Measurements from ENCODE around the gene PRDM10. TPM values are rescaled to one million over a fixed set of nuclear protein-coding genes. Genes with fewer than 3 reads are reported as not detected.

Gene PRDM10
- total and polyA plus RNA-seq, 8 donors: 2.3 to 5.3 (median 3.2) TPM

DNA sequence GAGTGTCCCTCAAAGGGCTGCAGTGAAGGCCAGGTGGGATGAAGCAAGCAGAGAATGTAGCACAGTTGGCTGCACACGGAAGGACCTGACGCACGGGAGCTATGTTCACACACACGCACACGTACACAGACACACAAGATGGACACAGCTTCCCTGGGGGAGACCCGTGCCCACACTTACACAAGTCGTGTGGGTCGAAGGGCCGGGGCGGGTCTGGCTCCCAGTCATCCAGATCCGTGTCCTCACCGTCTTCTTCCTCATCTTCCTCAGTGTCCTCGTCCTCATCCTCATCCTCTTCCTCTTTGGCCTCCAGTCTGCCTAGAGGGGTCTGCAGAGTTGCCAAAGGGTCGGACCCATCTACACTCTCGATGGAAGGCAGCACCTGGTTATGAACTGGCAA is 55.7 kb downstream of the PRDM10 start:
- Histone ChIP-seq H3K27ac (no peak overlapping the region), H3K27me3 (no peaks in the 10 kb centered on the region)
- no peak for ATAC-seq

DNA sequence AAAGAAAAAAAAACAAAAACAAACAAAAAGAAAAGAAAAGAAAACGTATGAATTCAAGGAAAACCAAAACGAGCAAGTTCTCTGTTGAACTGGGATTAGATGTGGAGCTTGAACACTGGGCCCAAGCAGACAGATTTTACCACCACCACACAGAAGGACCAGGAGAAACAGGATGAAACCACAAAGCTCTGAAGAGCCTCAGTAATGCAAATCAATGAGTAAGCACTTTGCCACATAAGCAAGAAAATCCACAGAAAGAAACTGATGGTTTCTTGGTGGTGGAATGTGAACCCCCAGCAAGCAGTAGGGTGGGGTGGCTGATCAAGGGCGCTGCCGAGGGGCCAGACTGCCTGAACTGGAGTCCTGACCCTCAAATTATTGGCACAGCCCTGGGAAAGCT is 56.4 kb downstream of the PRDM10 start:
- no peaks in the 10 kb centered on the region for H3K4me1 ChIP-seq
- no peaks in the 10 kb centered on the region for H3K27me3 ChIP-seq
- TF ChIP-seq, protein P1, sequence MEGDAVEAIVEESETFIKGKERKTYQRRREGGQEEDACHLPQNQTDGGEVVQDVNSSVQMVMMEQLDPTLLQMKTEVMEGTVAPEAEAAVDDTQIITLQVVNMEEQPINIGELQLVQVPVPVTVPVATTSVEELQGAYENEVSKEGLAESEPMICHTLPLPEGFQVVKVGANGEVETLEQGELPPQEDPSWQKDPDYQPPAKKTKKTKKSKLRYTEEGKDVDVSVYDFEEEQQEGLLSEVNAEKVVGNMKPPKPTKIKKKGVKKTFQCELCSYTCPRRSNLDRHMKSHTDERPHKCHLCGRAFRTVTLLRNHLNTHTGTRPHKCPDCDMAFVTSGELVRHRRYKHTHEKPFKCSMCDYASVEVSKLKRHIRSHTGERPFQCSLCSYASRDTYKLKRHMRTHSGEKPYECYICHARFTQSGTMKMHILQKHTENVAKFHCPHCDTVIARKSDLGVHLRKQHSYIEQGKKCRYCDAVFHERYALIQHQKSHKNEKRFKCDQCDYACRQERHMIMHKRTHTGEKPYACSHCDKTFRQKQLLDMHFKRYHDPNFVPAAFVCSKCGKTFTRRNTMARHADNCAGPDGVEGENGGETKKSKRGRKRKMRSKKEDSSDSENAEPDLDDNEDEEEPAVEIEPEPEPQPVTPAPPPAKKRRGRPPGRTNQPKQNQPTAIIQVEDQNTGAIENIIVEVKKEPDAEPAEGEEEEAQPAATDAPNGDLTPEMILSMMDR (IDR thresholded peaks at IDR 0.05): no peak
- H3K36me3 ChIP-seq: peaks cover 0 to 3% (median 2%) of the 10 kb centered on the region in 3 donors
- FAIRE-seq (no peak), ATAC-seq (no peak), DNase-seq (no peak)
- no peak overlapping the region for H3K4me3 ChIP-seq
- H3K27ac ChIP-seq: no peak overlapping the region
- intact Hi-C loops (cut with DNase I): no loop called here
- H3K9me3 ChIP-seq: no peaks in the 10 kb centered on the region
- WGBS, 2 donors: 68 to 74% methylated on average over 4 of the region's 4 CpGs

More for the DNA sequence above, 55.7 kb downstream of the PRDM10 start:
- DNase-seq: no peak
- intact Hi-C loops (cut with DNase I): no loop called here
- H3K4me1 ChIP-seq: no peaks in the 10 kb centered on the region
- H3K36me3 ChIP-seq: peaks cover 0 to 3% (median 2%) of the 10 kb centered on the region in 3 donors
- FAIRE-seq: no peak
- no peaks in the 10 kb centered on the region for H3K9me3 ChIP-seq
- TF ChIP-seq, protein P1 (IDR thresholded peaks at IDR 0.05): no peak
- WGBS, 2 donors: 93 to 94% methylated on average over 15 of the region's 15 CpGs
- H3K4me3 ChIP-seq: no peak overlapping the region

DNA sequence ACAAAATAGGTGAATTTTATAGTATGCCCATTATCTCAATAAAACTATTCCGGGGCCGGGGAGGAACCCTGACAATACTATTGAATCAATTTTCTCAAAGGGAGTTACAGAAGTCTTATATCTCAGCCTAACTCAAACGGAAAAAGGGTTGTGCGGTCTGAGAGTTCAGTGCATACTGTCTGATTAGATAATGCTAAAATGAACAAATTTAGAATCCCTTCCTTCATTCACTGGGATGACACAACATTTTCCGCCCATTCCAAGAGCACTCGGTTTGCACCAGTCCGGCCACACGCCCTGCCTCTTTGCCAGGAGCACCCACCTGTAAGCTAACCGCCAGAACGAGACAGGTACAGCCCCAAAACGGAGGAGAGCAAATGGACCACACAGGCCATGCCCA is 57.3 kb downstream of the PRDM10 start:
- DNase-seq (no peak), ATAC-seq (no peak), FAIRE-seq (no peak)
- H3K36me3 ChIP-seq: peaks cover 0 to 3% (median 2%) of the 10 kb centered on the region in 3 donors
- TF ChIP-seq, protein P1 (IDR thresholded peaks at IDR 0.05): no peak
- intact Hi-C loops (cut with DNase I): no loop called here
- no peaks in the 10 kb centered on the region for H3K27me3 ChIP-seq
- H3K27ac ChIP-seq: no peak overlapping the region
- no peaks in the 10 kb centered on the region for H3K4me1 ChIP-seq
- no peak overlapping the region for H3K4me3 ChIP-seq
- no peaks in the 10 kb centered on the region for H3K9me3 ChIP-seq
- WGBS, 2 donors: 93 to 94% methylated on average over 11 of the region's 11 CpGs

DNA sequence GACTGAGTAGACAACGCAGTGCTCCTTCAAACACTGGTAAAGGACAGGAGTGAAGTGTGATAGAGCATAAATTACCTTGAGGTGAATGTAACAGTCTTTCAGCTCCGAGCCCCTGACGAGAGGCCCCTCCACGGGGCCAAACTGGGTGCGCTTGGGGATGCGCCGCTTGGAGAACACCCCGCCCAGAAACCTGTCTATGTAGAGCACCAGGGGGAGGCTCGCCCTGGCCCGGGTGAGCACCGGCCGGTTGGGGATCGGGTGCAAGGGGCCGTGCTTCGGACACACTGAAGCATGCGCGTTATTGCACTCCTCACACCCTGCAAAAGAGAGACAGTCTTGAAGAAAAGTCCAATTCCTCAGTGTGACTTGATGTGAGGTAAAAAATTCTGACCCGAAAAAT is 57.9 kb downstream of the PRDM10 start:
- H3K27ac ChIP-seq: no peak overlapping the region
- H3K27me3 ChIP-seq: no peaks in the 10 kb centered on the region
- no peaks in the 10 kb centered on the region for H3K4me1 ChIP-seq
- H3K4me3 ChIP-seq: no peak overlapping the region
- no peaks in the 10 kb centered on the region for H3K9me3 ChIP-seq
- intact Hi-C loops (cut with DNase I): no loop called here
- WGBS, 2 donors: 97 to 98% methylated on average over 18 of the region's 18 CpGs
- H3K36me3 ChIP-seq: peaks cover 0 to 3% (median 2%) of the 10 kb centered on the region in 3 donors
- FAIRE-seq (no peak), ATAC-seq (no peak), DNase-seq (no peak)
- TF ChIP-seq, protein P1 (IDR thresholded peaks at IDR 0.05): no peak

DNA sequence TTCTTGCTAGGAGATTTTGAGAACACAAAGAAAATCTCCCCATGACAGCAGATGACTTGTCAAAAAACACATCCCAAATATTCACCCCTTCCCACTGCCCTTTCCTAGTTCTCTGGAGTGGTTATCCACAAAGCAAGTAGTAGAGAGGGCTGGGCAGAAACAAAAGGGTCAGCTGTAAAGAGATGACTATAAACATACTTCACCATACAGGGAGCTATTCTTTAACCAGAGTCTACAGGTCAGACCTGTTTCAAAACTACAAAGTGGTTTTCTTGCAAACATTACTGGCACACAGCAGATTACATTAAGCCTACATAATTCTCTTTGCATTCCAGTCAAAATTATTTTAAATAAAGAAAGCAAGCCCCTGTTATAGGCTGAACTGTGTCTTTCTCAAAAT is 59.6 kb downstream of the PRDM10 start:
- Histone ChIP-seq H3K36me3 (peaks cover 0 to 3% (median 2%) of the 10 kb centered on the region in 3 donors), H3K27me3 (no peaks in the 10 kb centered on the region), H3K4me3 (no peak overlapping the region), H3K4me1 (no peaks in the 10 kb centered on the region), H3K27ac (no peak overlapping the region), H3K9me3 (no peaks in the 10 kb centered on the region)
- FAIRE-seq (no peak), ATAC-seq (no peak), DNase-seq (no peak)
- TF ChIP-seq, protein P1 (IDR thresholded peaks at IDR 0.05): no peak
- intact Hi-C loops (cut with DNase I): no loop called here
